ENCODE data around the gene PADI4.

Gene PADI4

GRCh38 chr1:17280436-17280835, 27.6 kb upstream of the PADI4 start:
- no peak for DNase-seq
- in situ Hi-C loops (cut with MboI; ENCODE audit: low pct_unique_long_range_greater_than_20kb, low sequenced_read_pairs), result no loop called here

DNA sequence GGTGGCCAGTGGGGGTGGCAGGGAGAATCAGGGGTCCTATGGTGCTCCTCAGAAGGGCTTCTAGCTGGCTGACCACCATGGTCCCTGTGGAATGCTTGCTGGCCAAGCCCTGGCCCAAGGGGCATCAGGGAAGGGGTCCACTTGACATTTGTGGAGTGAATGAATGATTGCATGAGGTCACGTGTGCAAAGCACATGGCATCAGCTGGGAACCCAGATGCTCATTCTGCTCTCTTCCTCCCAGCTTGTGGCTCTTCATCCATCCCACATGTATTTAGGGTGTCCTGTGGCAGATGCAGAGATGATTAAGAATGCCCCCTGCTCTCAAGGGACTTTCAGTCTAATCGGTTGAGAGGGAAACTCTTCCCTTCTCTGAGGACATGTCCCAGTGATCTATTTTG, 27.1 kb upstream of the PADI4 start:
- in situ Hi-C loops (cut with MboI; ENCODE audit: low pct_unique_long_range_greater_than_20kb, low sequenced_read_pairs), result no loop called here

GRCh38 chr1:17281775-17282181, 26.2 kb upstream of the PADI4 start:
- in situ Hi-C loops (cut with MboI; ENCODE audit: low pct_unique_long_range_greater_than_20kb, low sequenced_read_pairs), result no loop called here
- peak; percentile 97 for DNase-seq

More for the DNA sequence above, 27.1 kb upstream of the PADI4 start:
- no peak for DNase-seq

- in situ Hi-C loops (cut with MboI; ENCODE audit: low pct_unique_long_range_greater_than_20kb, low sequenced_read_pairs), result no loop called here
- DNase-seq, result no peak
Observed at GRCh38 chr1:17282836-17283235, 25.2 kb upstream of the PADI4 start.

DNA sequence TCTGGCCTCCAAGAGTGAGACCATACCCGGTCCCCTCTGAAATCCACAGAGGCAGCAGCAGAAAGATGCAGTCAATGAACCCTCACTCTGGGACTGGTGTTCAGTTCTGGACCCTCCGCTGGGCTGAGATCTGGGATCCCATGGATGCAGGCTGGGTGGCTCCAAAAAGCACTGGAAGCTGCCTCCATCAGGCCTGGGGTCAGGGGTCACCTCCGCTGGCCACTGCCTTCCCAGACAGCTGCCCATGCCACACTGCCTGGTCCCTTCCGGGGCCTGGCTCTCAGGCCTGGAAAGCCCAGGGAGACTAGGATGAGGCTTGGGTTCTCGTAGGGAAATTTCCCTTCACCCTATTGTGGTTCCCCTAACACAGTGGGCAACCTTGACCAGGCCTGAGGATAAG, 21.4 kb upstream of the PADI4 start:
- in situ Hi-C loops (cut with MboI; ENCODE audit: low pct_unique_long_range_greater_than_20kb, low sequenced_read_pairs), result no loop called here
- no peak for DNase-seq

GRCh38 chr1:17287130-17287776, 20.7 kb upstream of the PADI4 start:
- no peak for DNase-seq
- in situ Hi-C loops (cut with MboI; ENCODE audit: low pct_unique_long_range_greater_than_20kb, low sequenced_read_pairs), result no loop called here

- no peak for DNase-seq
- in situ Hi-C loops (cut with MboI; ENCODE audit: low pct_unique_long_range_greater_than_20kb, low sequenced_read_pairs), result no loop called here
Observed at GRCh38 chr1:17289721-17290120, 18.3 kb upstream of the PADI4 start.

DNA sequence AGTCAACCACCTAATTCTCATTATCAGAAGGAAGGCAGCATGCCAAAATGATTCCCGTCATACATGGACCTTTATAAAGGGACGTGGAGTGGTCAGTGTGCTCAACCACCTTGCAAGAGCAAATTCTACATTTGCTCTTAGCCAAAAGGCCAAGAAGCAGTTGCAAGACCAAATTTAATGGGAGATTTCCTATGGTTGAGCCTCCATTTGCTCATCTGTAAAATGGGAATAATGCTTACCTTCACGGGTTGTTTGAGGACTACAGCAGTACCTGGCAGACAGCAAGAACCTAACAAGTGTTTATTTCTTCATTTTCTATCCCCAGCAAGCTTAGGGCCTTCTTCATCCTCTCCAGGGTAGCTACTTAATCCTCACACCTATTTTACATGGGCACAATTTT, 17.4 kb upstream of the PADI4 start:
- DNase-seq, result no peak
- in situ Hi-C loops (cut with MboI; ENCODE audit: low pct_unique_long_range_greater_than_20kb, low sequenced_read_pairs), result no loop called here

GRCh38 chr1:17292299-17293160, 15.5 kb upstream of the PADI4 start:
- DNase-seq, result no peak
- in situ Hi-C loops (cut with MboI; ENCODE audit: low pct_unique_long_range_greater_than_20kb, low sequenced_read_pairs), result no loop called here

- in situ Hi-C loops (cut with MboI; ENCODE audit: low pct_unique_long_range_greater_than_20kb, low sequenced_read_pairs), result no loop called here
- no peak for DNase-seq
Observed at GRCh38 chr1:17293681-17294425, 14.1 kb upstream of the PADI4 start.

DNA sequence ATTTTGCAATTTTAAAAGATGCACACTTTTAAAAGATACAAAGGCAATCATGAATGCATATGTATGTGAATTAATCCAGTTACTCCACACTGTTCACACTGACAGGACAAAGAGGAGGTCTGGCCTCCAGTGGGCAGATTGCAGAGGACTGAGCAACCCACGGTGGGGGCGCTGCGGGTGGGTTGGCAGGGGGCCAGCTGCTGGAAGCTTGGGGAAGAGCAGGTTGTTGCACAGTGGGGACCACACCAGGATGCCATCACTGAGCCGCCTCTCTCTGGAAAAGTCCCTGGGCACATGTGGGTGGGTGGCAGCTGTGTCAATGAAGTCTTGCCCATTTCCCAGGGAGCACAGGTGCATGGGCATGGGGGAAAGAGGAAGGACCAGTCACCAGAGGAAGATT, 12.7 kb upstream of the PADI4 start:
- in situ Hi-C loops (cut with MboI; ENCODE audit: low pct_unique_long_range_greater_than_20kb, low sequenced_read_pairs), result no loop called here
- no peak for DNase-seq

GRCh38 chr1:17296086-17296485, 11.9 kb upstream of the PADI4 start:
- DNase-seq, result no peak
- in situ Hi-C loops (cut with MboI; ENCODE audit: low pct_unique_long_range_greater_than_20kb, low sequenced_read_pairs), result no loop called here

DNA sequence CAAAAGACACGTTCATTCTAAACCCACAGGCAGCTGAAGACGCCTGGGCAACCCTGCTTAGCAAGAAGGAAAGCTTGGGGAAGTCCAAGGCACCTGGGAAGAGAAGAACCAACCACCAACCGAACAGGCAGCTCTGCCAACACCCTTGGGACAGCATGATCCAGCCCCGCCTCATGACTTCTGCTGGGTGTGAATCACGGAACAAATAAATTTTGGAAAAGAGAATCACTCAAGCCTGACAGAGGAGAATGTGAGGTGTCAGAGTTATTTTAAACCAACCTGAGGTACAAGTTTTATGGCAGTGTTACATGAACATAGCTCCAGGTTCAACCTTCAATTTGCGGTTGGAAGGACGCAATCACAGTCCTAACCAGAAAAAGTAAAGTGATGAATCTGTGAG, 10.0 kb upstream of the PADI4 start:
- in situ Hi-C loops (cut with MboI; ENCODE audit: low pct_unique_long_range_greater_than_20kb, low sequenced_read_pairs), result no loop called here
- no peak for DNase-seq

DNA sequence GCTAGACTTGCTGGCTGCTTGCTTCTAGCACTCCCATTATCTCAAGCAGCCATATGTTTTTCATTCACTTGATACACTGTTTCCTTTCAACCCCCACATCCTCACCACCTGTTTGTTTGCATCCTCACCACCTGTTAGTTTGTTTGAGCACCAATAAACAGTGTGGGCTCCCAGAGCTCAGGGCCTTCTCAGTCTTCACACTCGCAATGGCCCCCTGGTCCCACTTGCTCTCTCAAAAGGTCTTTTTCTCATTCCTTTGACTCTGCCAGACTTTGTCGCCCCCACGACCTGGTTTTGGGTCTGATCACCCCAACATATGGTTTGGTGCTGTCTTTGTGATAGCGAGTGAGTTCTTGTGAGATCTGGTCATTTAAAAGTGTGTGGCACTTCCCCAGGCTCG, 6.2 kb upstream of the PADI4 start:
- DNase-seq, result no peak
- in situ Hi-C loops (cut with MboI; ENCODE audit: low pct_unique_long_range_greater_than_20kb, low sequenced_read_pairs), result no loop called here

DNA sequence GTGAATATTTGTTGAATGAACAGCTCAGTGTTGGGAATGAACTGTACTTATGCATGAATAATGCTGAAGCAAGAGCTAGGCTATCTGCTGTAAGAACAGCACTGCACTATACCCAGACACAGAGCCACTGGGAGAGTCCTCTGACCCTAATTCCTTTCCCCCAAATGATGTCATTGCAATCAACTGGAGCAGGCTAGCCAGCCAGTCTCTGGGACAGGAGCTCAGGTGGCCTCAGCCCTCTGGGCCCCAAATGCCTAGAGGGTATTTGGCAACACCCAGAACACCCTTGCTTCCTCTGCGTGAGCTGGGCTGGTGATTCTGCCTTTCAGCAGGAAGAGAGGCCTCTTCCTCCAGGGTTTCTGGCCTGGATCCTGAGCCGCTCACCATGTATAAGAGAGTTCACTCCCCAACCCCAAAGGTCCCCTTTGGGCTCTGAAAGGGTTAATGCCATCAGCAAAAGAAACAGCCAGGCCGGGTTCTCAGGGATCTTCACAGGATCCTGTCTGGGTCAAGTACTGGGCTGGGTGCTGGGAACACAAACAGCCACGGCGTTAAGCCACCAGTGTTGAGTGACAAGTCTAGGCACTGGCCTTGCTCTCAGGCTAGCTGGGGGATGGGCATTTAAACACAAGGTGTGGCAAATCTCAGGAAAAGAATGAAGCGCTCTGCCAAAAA, 3.7 kb upstream of the PADI4 start:
- in situ Hi-C loops (cut with MboI; ENCODE audit: low pct_unique_long_range_greater_than_20kb, low sequenced_read_pairs), result no loop called here
- peak; percentile 76 for DNase-seq

- no peak for DNase-seq
- in situ Hi-C loops (cut with MboI; ENCODE audit: low pct_unique_long_range_greater_than_20kb, low sequenced_read_pairs), result no loop called here
Observed at GRCh38 chr1:17304826-17305175, 3.2 kb upstream of the PADI4 start.

DNA sequence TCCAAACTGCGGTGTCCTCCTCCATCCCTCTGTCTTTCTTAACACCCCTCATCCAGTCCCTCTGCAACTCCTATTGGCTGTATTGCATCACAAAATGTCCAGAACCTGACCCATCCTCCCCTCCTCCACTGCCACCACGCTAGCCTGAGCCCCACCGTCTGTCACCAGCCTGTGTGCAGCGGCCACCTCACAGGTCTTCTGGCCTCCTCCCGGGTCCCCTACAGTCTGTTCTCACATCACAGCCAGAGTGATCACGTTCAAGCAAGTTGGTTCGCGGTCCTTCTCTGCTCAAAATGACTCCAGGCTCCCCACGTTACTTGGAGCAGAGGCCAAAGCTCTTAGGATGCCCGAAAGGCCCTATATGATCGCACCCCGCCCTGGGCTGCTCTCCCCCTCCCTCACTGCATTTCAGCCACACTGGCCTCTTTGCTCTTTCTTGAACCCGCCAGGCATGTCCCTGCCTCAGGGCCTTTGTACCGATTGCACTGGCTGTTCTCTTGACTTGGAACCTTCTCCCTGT, 2.4 kb upstream of the PADI4 start:
- DNase-seq, result no peak
- in situ Hi-C loops (cut with MboI; ENCODE audit: low pct_unique_long_range_greater_than_20kb, low sequenced_read_pairs), result no loop called here

DNA sequence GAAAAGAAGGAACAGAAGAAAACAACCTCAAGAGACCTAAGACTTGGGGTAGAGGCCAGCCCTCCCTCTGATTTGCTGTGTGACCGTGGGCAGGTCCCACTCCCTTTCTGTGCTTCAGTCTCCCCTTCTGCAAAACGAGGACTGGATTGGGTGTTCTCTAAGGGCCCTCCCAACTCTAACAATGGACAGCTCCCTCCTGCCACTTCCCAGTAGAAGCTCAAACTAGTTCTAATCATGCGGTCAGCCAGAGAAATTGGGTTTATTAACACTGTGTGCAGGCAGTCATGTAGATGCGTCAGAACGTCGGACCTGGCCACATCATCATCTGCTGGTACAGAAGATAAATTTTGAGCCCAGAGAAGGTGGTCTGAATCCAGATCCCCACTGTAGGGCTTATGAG, 1.6 kb upstream of the PADI4 start:
- DNase-seq, result no peak
- in situ Hi-C loops (cut with MboI; ENCODE audit: low pct_unique_long_range_greater_than_20kb, low sequenced_read_pairs), result no loop called here

DNA sequence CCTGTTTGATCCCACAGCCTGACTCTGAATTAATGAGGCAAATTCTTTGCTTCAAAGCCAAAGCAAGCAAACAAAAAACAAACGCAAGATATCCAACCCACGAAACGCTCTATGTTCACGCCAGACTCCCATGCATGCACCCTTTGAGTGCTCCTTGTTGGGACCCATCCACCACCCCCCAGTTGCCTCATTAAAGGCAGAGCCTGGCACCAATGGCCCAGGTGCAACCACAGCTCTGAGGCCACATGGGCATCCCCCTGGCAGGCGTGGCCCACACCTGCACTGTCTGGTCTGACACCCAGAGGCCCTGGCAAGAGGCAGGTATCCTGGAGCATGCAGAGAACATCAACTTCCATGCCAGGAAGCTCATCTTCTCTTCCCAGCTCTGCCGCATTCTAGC, 1.1 kb upstream of the PADI4 start:
- DNase-seq, result no peak
- in situ Hi-C loops (cut with MboI; ENCODE audit: low pct_unique_long_range_greater_than_20kb, low sequenced_read_pairs), result no loop called here

GRCh38 chr1:17307329-17307728, 668 bp upstream of the PADI4 start:
- DNase-seq, result no peak
- in situ Hi-C loops (cut with MboI; ENCODE audit: low pct_unique_long_range_greater_than_20kb, low sequenced_read_pairs), result no loop called here

All from KBM-7 (cell line).